Adipose tissue (tissue), 3 donors: ENCODE data around the gene NEDD4. TPM values are rescaled to one million over a fixed set of nuclear protein-coding genes. Genes with fewer than 3 reads are reported as not detected.
"Not testable (repeated sequence)": the region's sequence is repeated elsewhere in the genome, so short reads cannot be mapped to it uniquely, and the experiment has no call there.

Source experiments
- H3K27ac ChIP-seq: one replicate; pipeline ENCODE4 v1.5.1; 2013; ENCODE audit warnings: low read depth, low read length
- WGBS, 3 donors: extraction: QIAGEN DNeasy Blood & Tissue Kit; methylation state at CpG; one replicate each; pipeline ENCODE4 v1.1.7; 2013; 5-methylcytosine and 5-hydroxymethylcytosine counted together
- polyA plus RNA-seq, 3 donors: library from polyadenylated mRNA; stranded (reverse); fragments of 200-250 nt; gene quantifications; one replicate each; pipeline ENCODE4 v1.2.3, GENCODE V29; 2013
- donor health status: healthy with polysubstance abuse.
- donor health status: Bipolar disorder and iron deficiency.
- donor health status: healthy.

NEDD4 gene
- polyA plus RNA-seq, 3 donors: 1.4 to 6.1 (median 4.1) TPM

DNA sequence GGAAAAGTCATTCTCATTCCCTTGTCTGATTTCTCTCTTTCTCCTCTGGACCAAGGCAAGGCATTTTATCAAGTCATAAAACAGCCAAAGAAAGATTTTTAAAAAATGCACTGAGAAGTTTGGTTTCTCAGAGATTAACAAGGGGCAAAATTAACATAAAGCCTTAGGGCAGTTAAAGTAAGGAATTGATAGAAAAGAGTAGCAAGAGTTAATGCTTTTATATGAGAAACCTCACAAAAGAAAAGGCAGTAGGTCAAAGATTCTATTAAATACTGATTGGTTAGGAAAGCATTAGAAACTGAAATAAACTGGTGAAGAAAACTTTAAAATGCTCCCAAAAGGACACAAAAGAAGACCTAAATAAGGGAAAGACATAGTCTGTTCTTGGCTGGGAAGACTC is 129.5 kb downstream of the NEDD4 start:
- H3K27ac ChIP-seq: no peak overlapping the region

DNA sequence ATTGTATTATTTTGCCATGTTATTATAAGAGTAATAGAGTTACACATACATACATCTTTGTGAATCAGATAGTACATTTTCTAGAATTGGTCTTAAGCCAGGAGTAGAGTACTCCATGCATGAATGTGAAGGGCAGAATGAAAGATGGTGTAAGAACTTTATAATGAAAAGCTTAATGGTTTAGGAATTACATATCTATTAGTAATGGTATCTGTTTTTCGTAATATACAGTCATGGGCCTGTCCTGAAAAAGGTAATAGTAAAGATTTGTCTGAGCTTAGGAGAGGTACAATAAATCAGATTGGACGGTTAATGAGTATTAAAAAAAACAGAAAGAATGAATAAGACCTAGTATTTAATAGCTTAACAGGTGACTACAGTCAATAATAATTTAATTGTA is 132.3 kb downstream of the NEDD4 start:
- no peak overlapping the region for H3K27ac ChIP-seq
- 92 to 98% (median 98%) methylated on average over 2 of the region's 2 CpGs for WGBS, 3 donors

DNA sequence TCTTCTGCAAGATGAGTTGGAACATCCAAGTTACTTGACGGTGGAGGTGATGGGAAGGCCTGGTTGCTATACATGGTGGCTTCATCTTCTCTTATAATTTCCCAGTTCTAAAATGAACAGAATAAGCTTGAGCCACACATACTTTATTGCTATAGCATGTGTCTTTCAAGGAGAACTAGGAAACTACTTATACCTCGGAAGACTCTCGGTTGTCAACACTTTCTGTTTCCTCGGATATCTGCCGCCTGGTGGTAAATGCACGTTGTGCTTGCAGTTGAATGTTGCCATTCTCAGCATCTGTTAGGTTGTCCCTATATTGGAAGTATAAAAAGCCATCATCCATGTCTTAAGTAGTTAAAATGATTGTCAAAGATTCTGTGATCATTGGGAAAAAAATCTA is 132.9 kb downstream of the NEDD4 start:
- H3K27ac ChIP-seq: no peak overlapping the region
- 77 to 87% (median 86%) methylated on average over 6 of the region's 6 CpGs for WGBS, 3 donors

DNA sequence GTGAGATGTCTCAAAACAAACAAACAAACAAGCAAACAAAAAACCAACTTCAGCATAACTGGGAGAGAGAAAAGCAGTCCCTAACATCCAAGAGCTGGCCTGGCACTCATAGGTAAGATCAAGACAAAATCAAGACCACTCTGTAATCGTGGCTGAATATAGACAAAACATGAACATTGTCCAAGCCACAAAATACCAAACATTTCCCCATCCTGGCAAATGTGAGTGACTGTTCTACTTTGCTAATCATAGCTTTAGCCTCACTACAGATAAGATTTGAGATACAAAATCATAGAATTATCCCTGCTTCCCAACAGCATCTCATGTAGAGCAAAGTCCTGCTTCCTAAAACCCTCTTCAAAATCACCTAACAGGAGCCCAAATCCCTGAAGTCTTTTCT is 133.7 kb downstream of the NEDD4 start:
- 90 to 100% (median 98%) methylated on average over 1 of the region's 1 CpG for WGBS, 3 donors
- H3K27ac ChIP-seq: no peak overlapping the region

DNA sequence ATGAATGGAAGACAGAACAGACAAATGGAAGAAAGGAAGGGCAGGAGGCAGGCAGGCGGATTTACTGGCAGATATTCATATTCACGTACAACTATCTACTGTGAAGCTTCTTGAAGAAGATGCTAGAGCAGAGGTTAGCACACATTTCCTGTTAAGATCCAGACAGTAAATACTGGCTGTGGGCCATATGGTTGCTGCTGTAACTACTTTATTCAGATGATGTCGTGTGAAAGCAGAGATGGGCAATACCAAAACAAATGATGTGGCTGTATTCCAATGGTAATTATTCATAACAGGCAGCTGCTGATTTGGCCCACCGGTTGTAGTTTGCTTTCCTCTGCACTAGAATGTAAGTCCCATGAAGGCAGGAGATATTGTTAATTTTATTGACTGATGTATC is 134.8 kb downstream of the NEDD4 start:
- no peak overlapping the region for H3K27ac ChIP-seq
- 88 to 93% (median 89%) methylated on average over 4 of the region's 4 CpGs for WGBS, 3 donors

DNA sequence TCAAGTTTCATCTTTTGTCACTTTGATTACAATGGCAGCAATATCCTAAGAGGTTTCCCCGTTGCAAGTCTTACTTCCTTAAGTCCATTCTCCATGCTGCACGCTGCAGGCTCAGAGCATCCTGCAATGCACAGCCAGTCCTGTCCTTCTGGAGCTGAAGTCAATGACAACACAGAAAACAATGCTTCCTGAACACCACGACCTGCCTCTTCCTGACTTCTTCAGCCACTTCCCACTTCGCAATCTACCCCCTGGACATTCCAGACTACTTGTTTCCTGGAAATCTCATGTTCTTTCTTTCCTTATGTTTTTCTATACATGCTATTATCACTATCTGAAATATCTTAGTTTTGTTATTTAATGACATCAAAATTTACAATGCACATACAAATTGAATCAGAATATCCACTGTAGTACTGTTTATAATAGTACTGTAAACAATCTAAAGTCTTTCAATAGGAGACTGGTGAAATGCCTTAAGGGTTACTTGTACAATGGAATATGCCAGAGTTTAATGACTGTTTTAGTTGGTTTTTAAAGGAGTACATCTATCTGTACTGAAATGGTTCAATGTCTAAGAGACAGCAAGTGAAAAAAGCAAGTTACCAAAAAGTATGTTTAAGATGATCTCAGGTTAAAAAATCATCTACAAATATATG is 136.8 kb downstream of the NEDD4 start:
- H3K27ac ChIP-seq: no peak overlapping the region
- WGBS, 3 donors: 53 to 74% (median 59%) methylated on average over 4 of the region's 4 CpGs

DNA sequence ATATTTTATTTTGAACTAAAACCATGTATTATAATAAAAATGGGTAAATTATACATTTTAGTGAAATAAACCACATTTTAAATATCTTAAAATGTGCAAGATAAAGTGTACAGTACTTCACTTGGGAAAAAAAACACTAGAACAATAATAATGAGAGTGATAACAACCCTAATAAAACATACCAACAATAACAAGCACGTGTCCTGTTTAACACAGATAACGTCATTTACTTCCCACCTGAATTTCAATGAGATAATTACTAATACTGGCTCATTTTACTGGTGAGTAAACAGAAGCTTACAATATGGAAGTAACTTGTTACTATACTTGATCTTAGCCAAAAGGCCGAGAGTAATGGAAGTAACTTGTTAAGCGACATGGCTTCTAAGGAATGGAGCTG is 140.3 kb downstream of the NEDD4 start:
- 84 to 89% (median 84%) methylated on average over 4 of the region's 4 CpGs for WGBS, 3 donors
- no peak overlapping the region for H3K27ac ChIP-seq

DNA sequence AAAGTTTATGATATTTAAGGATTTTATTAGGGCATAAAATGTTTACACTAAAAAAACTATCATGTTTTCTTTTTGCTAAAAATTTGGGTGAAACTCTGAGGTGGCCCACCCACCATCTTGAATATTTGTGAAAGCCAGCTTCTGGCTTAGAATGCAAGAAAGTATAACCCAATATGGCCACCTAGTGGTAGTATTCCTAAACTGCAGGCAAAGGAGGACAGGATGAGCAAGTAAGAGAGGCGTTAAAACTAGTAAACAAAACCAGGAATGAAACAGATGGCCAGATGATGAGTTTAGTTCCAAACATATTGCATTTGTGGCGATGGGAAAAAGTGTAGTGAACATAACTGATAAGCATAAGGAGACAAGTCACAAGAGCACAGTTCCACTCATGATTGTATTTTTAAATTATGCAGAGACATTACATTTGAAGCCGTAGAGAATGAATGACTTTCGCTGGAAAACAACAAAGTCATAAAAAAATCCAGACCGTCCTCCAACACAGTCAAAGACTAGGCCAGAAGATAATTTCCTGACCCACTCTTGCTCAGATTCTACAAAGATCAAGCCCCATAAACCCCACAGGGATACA is 147.2 kb downstream of the NEDD4 start:
- WGBS, 3 donors: 49 to 60% (median 54%) methylated on average over 5 of the region's 5 CpGs
- no peak overlapping the region for H3K27ac ChIP-seq

DNA sequence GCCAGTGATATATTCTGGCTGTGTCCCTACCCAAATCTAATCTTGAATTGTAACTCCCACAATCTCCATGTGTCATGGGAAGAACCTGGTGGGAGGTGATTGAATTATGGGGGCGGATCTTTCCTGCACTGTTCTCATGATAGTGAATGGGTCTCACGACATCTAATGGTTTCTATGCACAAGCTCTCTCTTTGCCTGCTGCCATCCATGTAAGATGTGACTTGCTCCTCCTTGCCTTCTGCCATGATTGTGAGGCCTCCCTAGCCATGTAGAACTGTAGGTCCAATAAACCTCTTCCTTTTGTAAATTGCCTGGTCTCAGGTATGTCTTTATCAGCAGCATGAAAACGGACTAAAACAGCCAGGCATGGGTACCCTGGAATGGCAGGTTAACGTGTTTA is 150.5 kb downstream of the NEDD4 start:
- not testable (repeated sequence) for H3K27ac ChIP-seq
- 96 to 100% (median 97%) methylated on average over 4 of the region's 4 CpGs for WGBS, 3 donors

DNA sequence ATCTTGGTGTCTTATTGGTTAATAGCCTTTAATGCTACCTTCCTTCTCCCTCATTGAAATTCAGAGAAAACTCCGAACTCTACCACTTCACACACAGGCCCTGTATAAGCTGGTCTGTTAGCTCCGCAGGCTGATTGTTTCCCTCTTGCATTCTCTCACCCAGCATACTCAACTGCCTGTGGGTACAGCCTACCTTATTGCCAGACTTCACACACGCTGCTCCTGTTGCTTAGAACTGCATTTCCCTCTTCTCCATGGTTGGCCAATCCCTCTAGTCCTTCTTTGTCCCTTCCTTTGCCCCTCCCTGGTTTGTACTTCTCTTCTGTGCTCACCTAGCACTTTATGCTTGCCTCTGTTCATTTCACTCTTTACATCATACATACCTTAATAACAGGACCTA is 157.5 kb downstream of the NEDD4 start:
- WGBS, 3 donors: 93 to 100% (median 96%) methylated on average over 3 of the region's 3 CpGs
- no peak overlapping the region for H3K27ac ChIP-seq

DNA sequence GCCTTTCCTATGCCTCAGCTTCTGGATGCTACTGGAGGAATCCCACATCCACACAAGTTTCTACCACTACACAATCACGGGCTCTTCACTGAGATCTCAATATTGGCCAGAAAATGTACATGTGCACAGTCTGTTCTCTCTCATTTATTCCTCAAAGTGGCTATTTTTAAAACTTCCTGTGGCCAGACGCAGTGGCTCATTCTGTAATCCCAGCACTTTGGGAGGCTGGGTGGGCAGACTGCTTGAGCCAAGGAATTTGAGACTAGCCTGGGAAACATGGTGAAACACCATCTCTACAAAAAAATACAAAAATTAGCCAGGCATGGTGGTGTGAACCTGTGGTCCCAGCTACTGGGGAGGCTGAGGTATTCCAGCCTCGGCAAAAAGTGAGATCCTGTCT is 159.1 kb downstream of the NEDD4 start:
- H3K27ac ChIP-seq: no peak overlapping the region
- 71 to 85% (median 84%) methylated on average over 3 of the region's 3 CpGs for WGBS, 3 donors

DNA sequence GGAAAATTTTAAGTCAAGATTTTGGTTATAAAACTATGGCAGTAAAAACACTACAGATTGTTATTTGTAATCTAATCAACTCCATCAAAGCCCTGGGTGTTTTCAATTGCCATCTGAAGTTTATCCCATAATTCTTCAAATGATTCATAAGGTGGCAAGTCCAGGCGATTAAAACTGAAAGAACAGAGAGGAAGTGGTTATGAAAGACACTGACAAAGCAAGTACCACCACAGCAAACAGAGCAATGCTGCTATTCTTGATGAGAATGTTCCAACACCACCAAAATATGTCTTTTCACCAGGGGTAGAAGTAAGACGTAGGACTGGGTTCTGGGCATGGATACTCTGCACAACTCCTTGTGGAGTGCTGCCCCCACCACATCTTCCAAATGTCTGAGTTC is 163.6 kb downstream of the NEDD4 start:
- no peak overlapping the region for H3K27ac ChIP-seq
- WGBS, 3 donors: 46 to 78% (median 67%) methylated on average over 2 of the region's 2 CpGs

DNA sequence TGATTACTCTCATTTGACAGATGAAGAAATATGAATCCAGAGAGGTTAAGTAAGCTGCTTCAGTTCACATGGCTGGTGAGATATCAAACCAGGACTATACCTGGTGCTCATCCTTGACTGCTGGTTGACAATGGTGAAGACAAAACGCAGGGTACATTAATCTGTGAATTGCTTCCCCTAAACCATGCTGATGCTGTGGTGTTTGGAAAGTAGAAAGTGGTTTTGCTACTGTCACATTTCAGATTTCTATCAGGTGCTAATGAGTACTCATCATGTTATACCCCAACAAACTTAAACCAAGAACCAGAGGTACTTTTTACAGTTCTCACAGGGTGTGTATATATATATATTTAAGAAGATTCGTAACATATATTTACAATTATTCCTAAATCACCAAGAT is 165.5 kb downstream of the NEDD4 start:
- 91 to 97% (median 94%) methylated on average over 2 of the region's 2 CpGs for WGBS, 3 donors
- H3K27ac ChIP-seq: no peak overlapping the region

DNA sequence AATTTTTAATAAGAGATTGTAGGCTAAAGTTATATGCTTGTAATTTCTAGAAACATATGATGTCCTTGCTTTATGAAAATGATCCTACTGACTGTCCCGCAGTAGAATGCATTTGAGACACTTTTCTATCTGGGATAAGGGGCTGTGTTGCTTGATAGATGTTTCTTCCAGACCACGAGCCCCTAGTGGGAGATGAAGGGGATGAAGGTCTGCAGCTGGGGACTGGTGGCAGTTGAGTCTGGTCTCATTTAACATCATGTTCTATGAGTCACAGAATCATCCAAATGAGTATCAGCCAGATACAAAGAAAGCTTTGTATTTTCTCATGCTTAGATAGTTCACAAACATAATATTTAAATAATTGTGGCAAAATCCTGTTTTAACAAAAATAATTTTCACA is 166.2 kb downstream of the NEDD4 start:
- 81 to 92% (median 86%) methylated on average over 2 of the region's 2 CpGs for WGBS, 3 donors
- H3K27ac ChIP-seq: no peak overlapping the region

DNA sequence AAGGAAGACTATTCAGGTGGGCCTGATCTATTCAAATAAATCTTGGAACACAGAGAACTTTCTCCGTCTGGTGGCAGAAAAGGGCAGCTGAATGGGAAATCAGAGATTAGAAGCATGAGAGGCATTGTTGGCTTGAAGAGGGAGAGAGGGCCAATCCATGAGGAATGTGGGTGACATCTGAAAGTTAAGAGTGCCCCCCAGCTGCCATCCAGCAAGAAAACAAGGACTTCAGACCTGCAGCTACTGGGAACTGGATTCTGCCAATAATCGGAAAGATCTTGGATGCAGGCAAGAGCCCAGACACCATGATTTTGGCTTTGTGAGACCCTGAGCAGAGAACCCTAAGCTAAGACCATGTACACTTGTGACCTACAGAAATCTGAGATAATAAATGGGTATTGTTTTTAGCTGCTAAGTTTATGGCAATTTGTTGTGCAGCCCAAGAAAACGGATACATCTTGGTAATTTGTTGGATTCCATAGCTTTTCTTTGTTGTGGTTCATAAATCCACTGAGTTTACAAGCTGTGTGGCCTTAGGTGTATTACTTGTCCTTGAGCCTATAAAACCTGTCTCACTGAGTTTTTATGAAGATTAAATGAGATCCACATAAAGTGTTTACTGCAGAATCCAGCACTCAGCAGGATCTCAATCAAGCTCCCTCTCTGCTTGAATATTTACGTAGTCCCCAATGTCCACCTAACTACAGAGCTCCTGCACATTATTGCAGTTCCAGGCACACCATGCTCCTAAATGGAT is 168.4 kb downstream of the NEDD4 start:
- H3K27ac ChIP-seq: no peak overlapping the region

DNA sequence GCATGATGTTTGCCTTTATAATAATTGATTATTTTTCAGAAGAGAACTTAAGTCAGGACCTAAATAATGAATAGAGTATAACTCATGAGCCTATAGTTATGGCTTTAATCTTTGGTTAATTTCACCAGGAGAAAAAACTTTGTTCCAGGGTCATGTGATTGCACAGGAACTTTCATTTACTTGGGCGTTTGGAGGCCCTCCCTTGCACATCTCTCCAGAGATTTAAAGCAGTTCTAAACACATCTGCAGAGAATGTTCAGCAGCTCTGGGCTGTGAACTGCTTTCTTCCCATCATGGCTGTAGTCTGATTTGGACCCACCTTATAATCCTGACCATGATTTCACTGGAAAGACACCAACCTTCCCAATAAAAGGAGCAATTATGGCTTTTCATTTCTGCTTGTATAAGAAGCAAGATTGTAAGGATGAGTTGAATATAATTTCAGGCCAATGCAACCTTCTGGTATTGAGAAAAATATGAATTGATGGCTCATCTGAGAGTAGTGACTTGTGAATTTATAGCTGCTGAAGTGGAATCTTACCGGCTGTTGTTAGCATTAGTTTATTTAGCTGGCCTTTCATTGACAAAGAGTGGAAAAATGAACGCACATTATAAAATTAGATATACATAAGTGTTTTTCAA is 169.6 kb downstream of the NEDD4 start:
- no peak overlapping the region for H3K27ac ChIP-seq
- 23 to 52% (median 42%) methylated on average over 3 of the region's 3 CpGs for WGBS, 3 donors

More for the DNA sequence above, 168.4 kb downstream of the NEDD4 start:
- WGBS, 3 donors: 86 to 93% (median 93%) methylated on average over 4 of the region's 4 CpGs

DNA sequence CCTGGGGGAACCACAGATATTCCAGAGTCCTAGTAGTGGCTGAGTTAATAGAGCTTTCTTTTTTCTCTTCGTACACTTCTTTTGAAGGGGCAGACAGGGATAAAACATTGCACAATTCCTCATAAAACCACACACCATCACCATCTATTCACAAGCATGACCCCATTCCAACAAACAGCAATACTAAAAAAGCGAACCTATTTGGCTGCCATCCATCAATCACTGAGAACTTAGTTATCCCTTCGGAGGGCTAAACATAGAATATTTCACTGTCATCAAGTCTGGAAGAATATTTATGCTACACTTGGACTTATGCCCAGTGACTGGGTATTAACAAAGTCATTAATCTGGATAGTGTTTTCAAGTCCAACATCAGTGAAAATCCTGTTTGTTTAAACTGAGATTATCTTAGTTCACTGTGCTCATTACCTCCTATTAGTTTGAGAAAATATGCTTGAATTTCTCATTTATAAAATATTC is 170.2 kb downstream of the NEDD4 start:
- no peak overlapping the region for H3K27ac ChIP-seq
- 13 to 26% (median 25%) methylated on average over 3 of the region's 3 CpGs for WGBS, 3 donors

DNA sequence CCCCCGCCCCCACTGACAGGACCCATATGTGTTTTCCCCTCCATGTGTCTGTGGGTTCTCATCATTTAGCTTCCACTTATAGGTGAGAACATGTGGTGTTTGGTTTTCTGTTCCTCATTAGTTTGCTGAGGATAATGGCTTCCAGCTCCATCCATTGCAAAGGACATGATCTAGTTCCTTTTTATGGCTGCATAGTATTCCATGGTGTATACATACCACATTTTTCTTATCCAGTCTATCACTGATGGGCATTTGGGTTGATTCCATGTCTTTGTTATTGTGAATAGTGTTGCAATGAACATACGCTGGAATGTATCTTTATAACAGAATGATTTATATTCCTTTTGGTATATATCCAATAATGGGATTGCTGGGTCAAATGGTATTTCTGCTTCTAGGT is 171.7 kb downstream of the NEDD4 start:
- WGBS, 3 donors: 88 to 96% (median 92%) methylated on average over 2 of the region's 2 CpGs
- H3K27ac ChIP-seq: not testable (repeated sequence)

DNA sequence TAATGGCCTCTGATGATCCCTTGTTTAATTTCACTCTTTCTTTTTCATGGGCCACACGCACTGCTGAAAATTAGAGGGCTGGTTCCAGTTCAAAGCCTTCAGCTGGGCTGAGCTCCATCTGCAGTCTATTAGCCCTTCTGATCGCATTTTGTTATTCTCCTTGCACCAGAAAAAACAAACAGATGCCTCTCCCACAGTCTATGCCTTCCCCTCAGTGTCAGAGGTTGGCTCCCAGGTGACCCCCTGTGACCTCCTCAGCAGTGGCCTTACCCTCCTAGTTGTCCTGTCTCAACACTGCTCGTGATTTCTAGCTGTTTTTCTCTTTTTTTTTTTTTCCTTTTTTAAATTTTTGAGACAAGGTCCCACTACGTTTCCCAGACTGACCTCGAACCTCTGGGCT is 173.4 kb downstream of the NEDD4 start:
- WGBS, 3 donors: 67 to 74% (median 74%) methylated on average over 5 of the region's 5 CpGs
- H3K27ac ChIP-seq: no peak overlapping the region
